MM.1S (cell line): Measurements from ENCODE around the gene FLYWCH1.

Source experiments
- CTCF ChIP-seq: fragments of 300-600 bp; sonication (generic); IDR thresholded peaks from 2 replicates; pipeline ENCODE4 v1.5.1; 2016; ENCODE audit warnings: antibody characterized with exemption, low read length, mixed read lengths
- EZH2 ChIP-seq: fragments of 300-600 bp; sonication (generic); optimal IDR thresholded peaks from 2 replicates; pipeline ENCODE3; 2017; ENCODE audit warnings: low read depth, mild to moderate bottlenecking, antibody characterized with exemption, low read length, mixed read lengths
- EZH2phosphoT487 ChIP-seq: fragments of 300-600 bp; sonication (generic); IDR thresholded peaks from 2 replicates; pipeline ENCODE4 v1.6.1; 2018; ENCODE audit warnings: antibody characterized with exemption, low read length

GRCh38 chr16:2933701-2934100 is 22.0 kb downstream of the FLYWCH1 start:
- no peak for TF ChIP-seq EZH2
- TF ChIP-seq CTCF = no peak
- TF ChIP-seq EZH2phosphoT487 = no peak
